Measurements from ENCODE around the gene CDC42EP4.

DNA sequence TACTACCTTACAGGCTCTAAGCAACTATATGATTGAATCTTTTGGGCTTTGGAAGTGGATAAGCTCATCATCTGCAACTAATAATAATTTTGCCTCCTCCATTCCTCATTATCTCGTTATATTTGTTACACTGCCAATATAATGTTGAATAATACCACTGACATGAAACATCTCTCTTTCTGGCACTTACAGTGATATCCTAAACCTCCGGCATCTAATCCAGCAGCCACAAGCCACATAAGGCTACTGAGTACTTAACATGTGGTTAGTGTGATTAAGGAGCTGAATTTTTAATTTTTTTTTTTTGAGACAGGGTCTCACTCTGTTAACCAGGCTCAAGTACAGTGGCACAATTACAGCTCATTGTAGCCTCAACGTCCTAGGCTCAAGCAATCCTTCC lies 9.6 kb downstream of the CDC42EP4 start:
- no peak for TF ChIP-seq CTCF (IDR thresholded peaks at IDR 0.05 in 4 of 5, conservative IDR thresholded peaks at IDR 0.05 in 1 of 5)
- no peak for TF ChIP-seq POLR2A (IDR thresholded peaks at IDR 0.05)
